ENCODE data around the gene SLC9A6. TPM values are rescaled to one million over a fixed set of nuclear protein-coding genes. Genes with fewer than 3 reads are reported as not detected.

Gene SLC9A6
- total RNA-seq, 1 donor from 2014 or later = 8.3 TPM

DNA sequence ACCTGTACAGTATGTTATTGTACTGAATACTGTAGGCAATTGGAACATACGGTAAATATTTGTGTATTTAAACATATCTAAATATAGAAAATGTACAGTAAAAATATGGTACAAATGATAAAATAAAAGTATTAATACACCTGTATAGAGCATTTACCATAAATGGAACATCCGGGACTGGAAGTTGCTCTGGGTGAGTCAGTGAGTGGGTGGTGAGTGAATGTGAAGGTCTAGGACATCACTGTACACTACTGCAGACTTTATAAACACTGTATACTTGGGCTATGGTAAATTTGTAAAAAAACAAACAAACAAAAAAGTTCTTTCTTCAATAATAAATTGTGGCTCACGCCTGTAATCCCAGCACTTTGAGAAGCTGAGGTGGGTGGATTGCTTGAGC, 109.7 kb downstream of the SLC9A6 start:
- Histone ChIP-seq H3K27me3 (no peaks in the 10 kb centered on the region), H3K4me1 (no peaks in the 10 kb centered on the region), H3K36me3 (no peaks in the 10 kb centered on the region), H3K9me3 (no peaks in the 10 kb centered on the region), H3K4me3 (no peak overlapping the region), H3K27ac (no peak overlapping the region)
- no peak for DNase-seq (ENCODE audit: low spot score in 2 of 2)
- intact Hi-C loops (cut with DNase I) = no loop called here
- TF ChIP-seq, protein P1, sequence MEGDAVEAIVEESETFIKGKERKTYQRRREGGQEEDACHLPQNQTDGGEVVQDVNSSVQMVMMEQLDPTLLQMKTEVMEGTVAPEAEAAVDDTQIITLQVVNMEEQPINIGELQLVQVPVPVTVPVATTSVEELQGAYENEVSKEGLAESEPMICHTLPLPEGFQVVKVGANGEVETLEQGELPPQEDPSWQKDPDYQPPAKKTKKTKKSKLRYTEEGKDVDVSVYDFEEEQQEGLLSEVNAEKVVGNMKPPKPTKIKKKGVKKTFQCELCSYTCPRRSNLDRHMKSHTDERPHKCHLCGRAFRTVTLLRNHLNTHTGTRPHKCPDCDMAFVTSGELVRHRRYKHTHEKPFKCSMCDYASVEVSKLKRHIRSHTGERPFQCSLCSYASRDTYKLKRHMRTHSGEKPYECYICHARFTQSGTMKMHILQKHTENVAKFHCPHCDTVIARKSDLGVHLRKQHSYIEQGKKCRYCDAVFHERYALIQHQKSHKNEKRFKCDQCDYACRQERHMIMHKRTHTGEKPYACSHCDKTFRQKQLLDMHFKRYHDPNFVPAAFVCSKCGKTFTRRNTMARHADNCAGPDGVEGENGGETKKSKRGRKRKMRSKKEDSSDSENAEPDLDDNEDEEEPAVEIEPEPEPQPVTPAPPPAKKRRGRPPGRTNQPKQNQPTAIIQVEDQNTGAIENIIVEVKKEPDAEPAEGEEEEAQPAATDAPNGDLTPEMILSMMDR (IDR thresholded peaks at IDR 0.05) = no peak

Other genes with a start within 250 kb of the SLC9A6 start
- gene CT45A3, start 217.2 kb upstream of the SLC9A6 start, total RNA-seq = not detected
- not detected for gene CT45A5, start 199.9 kb upstream of the SLC9A6 start, total RNA-seq
- gene CT45A6, start 182.6 kb upstream of the SLC9A6 start, total RNA-seq = not detected
- not detected for gene CT45A2, start 165.4 kb upstream of the SLC9A6 start, total RNA-seq
- not detected for gene CT45A7, start 148.2 kb upstream of the SLC9A6 start, total RNA-seq
- gene CT45A8, start 130.9 kb upstream of the SLC9A6 start, total RNA-seq = not detected
- not detected for gene CT45A9, start 113.6 kb upstream of the SLC9A6 start, total RNA-seq
- gene CT45A10, start 92.0 kb upstream of the SLC9A6 start, total RNA-seq = not detected
- gene SAGE1, start 91.7 kb upstream of the SLC9A6 start, total RNA-seq = not detected
- gene MMGT1, start 11.4 kb upstream of the SLC9A6 start, total RNA-seq = 11.2 TPM
- 850 TPM for gene FHL1, start 162.1 kb downstream of the SLC9A6 start, total RNA-seq

All from ascending aorta (tissue), 2 donors.